ENCODE measurements around the gene PPP4C. TPM values are rescaled to one million over a fixed set of nuclear protein-coding genes. Genes with fewer than 3 reads are reported as not detected.

The PPP4C gene
- total RNA-seq, 1 donor from 2014 or later, result 72.4 TPM

DNA sequence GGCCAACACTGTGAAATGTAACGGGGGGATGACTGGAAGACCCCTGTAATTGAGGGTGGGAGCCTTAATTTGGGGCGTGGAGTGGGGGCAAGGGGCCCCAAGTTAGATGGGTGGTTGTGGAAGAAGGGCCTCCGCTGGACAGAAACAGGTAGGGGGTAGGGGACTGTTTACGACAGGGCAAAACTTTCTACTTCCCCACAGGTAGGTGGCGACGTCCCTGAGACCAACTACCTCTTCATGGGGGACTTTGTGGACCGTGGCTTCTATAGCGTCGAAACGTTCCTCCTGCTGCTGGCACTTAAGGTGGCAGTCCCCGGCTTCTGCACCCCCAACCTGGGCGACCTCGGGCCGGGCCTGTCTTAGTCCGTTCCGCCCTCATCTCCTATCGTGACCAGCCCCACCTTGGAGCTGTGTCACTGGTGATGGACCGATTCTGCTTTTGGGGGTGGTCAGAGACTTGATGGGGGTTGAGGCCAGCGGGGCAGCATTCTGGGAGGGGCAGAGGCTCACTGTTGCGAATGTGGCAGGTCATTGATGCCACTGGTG lies 6.8 kb downstream of the PPP4C start:
- no peak for DNase-seq

DNA sequence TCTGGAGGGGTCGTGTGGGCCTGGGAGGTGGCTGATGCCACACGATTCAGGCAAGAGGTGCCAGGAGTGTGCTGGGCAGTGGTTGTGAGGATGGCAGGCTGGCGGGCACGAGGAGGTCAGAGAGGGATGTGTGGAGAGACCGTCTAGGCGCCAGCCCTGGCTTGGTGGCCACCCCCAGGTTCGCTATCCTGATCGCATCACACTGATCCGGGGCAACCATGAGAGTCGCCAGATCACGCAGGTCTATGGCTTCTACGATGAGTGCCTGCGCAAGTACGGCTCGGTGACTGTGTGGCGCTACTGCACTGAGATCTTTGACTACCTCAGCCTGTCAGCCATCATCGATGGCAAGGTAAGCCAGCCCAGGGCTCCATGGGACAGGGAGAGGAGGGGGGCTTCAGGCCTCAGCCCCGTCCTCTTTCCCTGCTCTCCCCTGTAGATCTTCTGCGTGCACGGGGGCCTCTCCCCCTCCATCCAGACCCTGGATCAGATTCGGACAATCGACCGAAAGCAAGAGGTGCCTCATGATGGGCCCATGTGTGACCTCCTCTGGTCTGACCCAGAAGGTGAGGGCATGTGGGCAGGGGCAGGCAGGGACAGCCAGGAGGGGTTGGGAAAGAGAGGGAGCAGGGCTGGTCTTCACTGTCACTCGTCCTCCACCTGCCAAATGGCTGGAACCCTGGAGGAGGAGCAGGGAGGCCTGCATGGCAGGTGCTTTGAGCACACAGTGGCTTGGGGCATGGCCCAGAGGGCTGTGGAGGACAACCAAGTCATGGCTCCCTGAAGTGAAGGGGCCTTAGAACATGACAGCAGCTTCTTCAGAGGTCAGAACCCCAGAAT lies 7.6 kb downstream of the PPP4C start:
- DNase-seq, result no peak

DNA sequence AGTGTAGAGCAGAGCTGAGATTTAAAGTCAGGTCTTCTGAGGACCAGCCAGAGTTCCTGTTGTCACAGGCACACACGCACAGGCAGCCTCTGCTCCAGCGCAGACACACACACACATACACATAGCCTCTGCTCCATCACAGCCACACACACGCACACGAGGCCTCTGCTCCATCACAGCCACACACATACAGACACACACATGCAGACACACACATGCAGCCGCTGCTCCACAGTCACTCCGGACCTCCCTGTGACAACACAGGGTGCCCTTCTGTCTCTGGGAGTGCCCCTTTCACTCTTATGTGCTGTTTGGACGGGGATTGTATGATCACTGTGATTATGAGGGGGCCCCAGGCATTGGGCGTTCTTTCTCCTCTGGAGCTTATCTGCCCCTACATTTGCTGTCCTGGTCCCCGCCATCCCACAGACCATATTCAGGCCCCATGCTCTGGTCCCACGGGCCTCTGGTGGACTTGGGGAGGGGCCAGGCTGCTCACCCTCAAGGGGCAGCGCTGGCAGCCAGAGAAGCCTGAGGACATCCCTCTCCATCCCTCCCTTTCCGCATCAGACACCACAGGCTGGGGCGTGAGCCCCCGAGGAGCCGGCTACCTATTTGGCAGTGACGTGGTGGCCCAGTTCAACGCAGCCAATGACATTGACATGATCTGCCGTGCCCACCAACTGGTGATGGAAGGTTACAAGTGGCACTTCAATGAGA lies 8.5 kb downstream of the PPP4C start:
- DNase-seq, result no peak

- DNase-seq, result no peak
Measured at GRCh38 chr16:30084816-30085159, 9.0 kb downstream of the PPP4C start.

GRCh38 chr16:30085247-30085646 lies 9.5 kb downstream of the PPP4C start:
- no peak for DNase-seq

GRCh38 chr16:30085820-30086219 lies 10.0 kb downstream of the PPP4C start:
- no peak for DNase-seq

GRCh38 chr16:30086291-30087140 lies 10.7 kb downstream of the PPP4C start:
- DNase-seq, result no peak

GRCh38 chr16:30087181-30087898 lies 11.5 kb downstream of the PPP4C start:
- DNase-seq, result no peak

GRCh38 chr16:30088237-30088831 lies 12.5 kb downstream of the PPP4C start:
- DNase-seq, result no peak

DNA sequence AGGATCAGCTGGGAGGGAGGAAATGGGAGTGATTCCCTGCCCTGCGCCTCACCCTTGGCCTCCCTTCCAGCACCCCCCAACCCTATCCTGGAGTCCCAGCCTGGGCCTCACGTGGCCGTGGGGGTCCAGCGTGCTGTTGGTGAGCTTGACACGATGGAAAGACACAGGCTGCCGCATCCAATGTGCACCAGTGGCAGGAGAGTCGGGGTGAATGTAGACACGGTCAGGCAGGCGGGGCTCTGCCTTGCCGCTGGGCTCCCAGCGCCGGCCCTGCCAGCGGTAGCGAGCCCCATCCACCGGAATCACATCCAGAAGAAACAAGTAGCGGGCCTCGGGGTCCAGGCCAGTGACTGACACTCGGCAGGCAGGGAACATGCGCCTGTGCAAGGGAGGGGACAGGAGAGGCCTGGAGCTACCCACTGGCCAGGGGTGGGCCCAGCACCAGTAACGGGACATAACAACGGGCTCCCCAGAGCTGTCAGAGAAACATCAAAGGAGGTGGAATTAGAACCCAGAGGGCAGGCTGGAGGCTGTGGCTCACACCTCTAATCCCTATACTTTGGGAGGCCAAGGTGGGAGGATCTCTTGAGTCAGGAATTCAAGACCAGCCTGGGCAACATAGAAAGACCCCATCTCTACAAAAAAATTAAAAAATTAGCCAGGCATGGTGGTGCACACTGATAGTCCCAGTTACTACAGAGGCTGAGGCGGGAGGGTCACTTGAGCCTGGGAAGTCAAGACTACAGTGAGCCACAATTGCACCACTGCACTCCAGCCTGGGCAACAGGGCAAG lies 13.2 kb downstream of the PPP4C start:
- DNase-seq, result no peak

DNA sequence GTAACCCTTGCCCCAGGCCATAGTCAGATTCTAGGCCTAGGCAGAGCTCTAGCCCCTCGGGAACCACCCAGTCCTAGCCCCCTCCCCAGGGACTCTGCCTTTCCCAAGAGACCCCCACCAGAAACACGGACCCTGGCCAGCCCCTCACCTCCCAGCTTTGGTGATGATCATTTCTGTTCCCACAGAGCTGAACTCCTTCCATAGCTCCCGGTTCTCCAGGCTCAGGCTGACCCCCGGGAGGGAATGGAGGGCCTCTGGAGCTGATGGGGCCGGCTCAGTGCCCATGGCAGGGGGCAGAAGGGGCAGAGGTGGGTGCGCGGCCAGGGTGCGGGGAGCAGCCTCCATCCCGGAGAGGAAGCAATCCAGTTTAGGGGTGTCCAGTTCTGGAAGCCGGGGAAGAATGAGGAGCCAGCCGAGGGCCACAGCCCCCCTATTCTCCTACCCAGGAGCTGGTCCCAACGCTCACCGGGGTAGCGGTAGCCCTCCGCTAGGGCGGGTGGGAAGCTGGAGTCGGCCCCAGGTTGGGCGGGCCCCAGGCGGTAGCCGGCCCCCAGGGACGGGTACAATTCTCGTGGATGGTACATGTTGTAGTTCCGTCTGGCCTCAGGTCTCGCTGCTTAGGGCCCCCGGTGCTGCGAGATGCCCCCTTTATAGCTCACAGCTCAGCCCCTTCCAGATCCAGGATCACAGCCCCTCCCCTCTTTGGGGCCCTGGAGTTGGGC lies 15.0 kb downstream of the PPP4C start:
- DNase-seq, result no peak

GRCh38 chr16:30091474-30092372 lies 15.9 kb downstream of the PPP4C start, which contains the start of gene TBX6:
TSS of gene TBX6 (minus strand) at chr16:30091924. CDS start at chr16:30091193, 731 bp downstream.
- peak; percentile 96 for DNase-seq

- DNase-seq, result peak; percentile 66
Measured at GRCh38 chr16:30092373-30093010, 16.7 kb downstream of the PPP4C start.

DNA sequence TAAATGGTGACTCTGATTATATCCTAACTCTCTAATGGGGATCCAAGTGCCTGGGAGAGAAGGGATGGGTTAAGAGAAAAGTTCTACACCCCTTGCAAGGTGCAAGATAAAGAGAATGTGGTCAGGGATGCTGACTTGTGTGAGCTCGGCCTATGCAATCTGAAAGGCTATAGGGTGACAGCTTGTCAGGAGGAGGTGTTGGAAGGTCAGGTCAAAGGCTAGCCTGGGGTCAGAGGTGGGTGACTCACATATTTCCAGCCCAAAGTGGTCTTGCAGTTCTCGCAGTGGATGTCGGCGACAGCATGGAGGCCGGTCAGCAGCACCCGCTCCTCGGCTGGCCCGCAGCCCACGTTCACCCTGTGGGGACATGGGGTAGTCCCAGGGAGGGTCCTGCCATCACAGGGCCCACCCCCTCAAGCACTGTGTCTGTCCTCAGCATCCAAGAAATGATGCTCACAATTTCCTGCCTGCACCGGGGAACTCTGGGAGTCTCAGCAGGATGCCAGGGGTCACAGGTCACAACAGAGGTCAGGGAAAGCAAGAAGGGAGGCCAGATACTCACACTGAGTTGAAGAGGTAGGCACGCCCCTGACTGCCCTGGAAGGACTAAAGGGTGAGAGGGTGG lies 18.9 kb downstream of the PPP4C start:
- no peak for DNase-seq

DNA sequence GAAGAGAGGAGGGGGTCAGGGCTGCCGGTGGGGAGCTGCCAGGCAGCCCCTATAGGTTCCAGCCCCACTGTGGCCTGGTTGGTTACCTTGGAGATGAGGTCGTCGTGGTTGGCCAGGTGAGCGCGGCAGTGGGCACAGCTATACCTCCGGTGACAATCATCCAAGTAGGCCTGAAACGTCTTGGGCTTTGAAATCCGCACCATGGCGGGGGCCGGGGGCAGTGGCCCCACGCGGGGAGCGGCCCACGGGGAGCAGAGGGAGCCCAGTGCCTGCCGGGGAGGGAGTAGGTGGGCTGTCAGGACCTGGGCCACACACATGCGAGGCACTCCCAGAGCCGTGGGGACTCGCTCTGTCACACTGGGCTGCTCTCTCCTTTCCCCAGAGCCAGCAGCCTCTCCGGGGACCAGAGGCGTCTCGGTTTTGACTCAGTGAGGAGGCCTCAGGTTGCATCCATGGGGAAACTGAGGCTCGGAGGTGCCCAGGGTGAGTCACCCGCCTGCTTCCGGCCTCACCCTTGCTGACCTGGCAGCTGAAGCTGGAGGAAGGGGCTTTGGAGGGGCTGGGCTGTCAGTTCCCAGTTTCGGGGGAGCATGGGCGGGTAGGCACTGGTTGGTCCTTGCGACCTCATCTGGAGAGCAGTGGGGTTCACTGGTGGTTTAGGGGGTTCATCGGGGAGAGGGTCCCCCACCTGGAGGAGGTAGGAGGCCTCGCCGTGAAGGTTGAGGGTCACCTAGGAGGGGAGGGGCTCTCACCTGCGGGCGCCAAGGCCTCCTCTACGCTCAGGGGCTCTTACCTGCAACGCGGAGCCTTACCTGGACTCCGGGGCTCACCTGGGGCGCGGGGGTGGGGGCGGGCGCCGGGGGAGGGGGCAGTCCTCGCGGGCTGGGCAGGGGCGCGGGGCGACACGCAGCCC lies 19.6 kb downstream of the PPP4C start:
- no peak for DNase-seq

GRCh38 chr16:30096105-30096861 lies 20.5 kb downstream of the PPP4C start, which contains the start of gene YPEL3:
TSS of gene YPEL3 (minus strand) at chr16:30096213. CDS start at chr16:30095482, 731 bp downstream.
- peak; percentile 95 for DNase-seq

Data from tongue (tissue), 2 donors.